Measurements from ENCODE around the gene FERMT3.
A peak's percentile ranks its signal among the peaks of the same experiment; 100 is the strongest.
"Not testable (repeated sequence)": the region's sequence is repeated elsewhere in the genome, so short reads cannot be mapped to it uniquely, and the experiment has no call there.

Gene FERMT3

GRCh38 chr11:64206457-64207255 is at the start of gene FERMT3:
Gene FERMT3 (plus strand): TSS chr11:64206721. CDS start chr11:64207365, 644 bp downstream.
- no peak for DNase-seq

- no peak for DNase-seq
Measured at GRCh38 chr11:64157631-64158394, 48.7 kb upstream of the FERMT3 start.

- no peak for DNase-seq
Measured at GRCh38 chr11:64161037-64161436, 45.5 kb upstream of the FERMT3 start.

- not testable (repeated sequence) for DNase-seq
Measured at GRCh38 chr11:64162769-64163168, 43.8 kb upstream of the FERMT3 start.

GRCh38 chr11:64163951-64164350 is 42.6 kb upstream of the FERMT3 start:
- no peak for DNase-seq

GRCh38 chr11:64164392-64165312 is 41.9 kb upstream of the FERMT3 start:
- no peak for DNase-seq

- no peak for DNase-seq
Measured at GRCh38 chr11:64165481-64165841, 41.1 kb upstream of the FERMT3 start.

GRCh38 chr11:64165842-64166635 is 40.5 kb upstream of the FERMT3 start, which contains the start of gene MACROD1:
Gene MACROD1 (minus strand): TSS chr11:64166113. CDS start chr11:64165994, 119 bp downstream.
- DNase-seq = peak; percentile 82

- no peak for DNase-seq
Measured at GRCh38 chr11:64170419-64170818, 36.1 kb upstream of the FERMT3 start.

GRCh38 chr11:64173616-64174355 is 32.7 kb upstream of the FERMT3 start:
- no peak for DNase-seq

- DNase-seq = no peak
Measured at GRCh38 chr11:64176751-64177150, 29.8 kb upstream of the FERMT3 start.

GRCh38 chr11:64178203-64178602 is 28.3 kb upstream of the FERMT3 start:
- no peak for DNase-seq

- no peak for DNase-seq
Measured at GRCh38 chr11:64178951-64179639, 27.4 kb upstream of the FERMT3 start.

GRCh38 chr11:64180891-64181290 is 25.6 kb upstream of the FERMT3 start:
- DNase-seq = no peak

GRCh38 chr11:64181506-64182411 is 24.8 kb upstream of the FERMT3 start:
- peak; percentile 65 for DNase-seq

- no peak for DNase-seq
Measured at GRCh38 chr11:64183890-64184289, 22.6 kb upstream of the FERMT3 start.

GRCh38 chr11:64185175-64185692 is 21.3 kb upstream of the FERMT3 start:
- DNase-seq = peak; percentile 45

- DNase-seq = peak; percentile 100
Measured at GRCh38 chr11:64185693-64186491, 20.6 kb upstream of the FERMT3 start, which contains the start of gene STIP1. Gene STIP1 (plus strand): TSS chr11:64186171. CDS start chr11:64186262, 91 bp downstream.
